Upper lobe of right lung (tissue), 1 donor: ENCODE data around the gene CFL1. TPM values are rescaled to one million over a fixed set of nuclear protein-coding genes. Genes with fewer than 3 reads are reported as not detected.

Experiments
- ATAC-seq: fragments of 200-7000 bp; cut with Tn5 transposase; one replicate; pipeline ENCODE4 v1.9.1; 2020; ENCODE audit warnings: mild to moderate bottlenecking, moderate library complexity
- DNase-seq: peaks from one replicate; pipeline ENCODE4 v3.0.0-alpha.2; 2020
- H3K27ac ChIP-seq: fragments of 200-600 bp; one replicate; pipeline ENCODE4 v1.8.0; 2022
- H3K27me3 ChIP-seq: fragments of 200-600 bp; one replicate; pipeline ENCODE4 v1.8.0; 2022; ENCODE audit warnings: mild to moderate bottlenecking
- H3K36me3 ChIP-seq: fragments of 200-600 bp; one replicate; pipeline ENCODE4 v1.8.0; 2022
- H3K4me1 ChIP-seq: fragments of 200-600 bp; one replicate; pipeline ENCODE4 v1.8.0; 2022
- H3K4me3 ChIP-seq: fragments of 200-600 bp; one replicate; pipeline ENCODE4 v1.8.0; 2022; ENCODE audit warnings: mild to moderate bottlenecking
- H3K9me3 ChIP-seq: fragments of 200-600 bp; one replicate; pipeline ENCODE4 v1.8.0; 2022
- intact Hi-C: fragments of 100-400 bp; cut with DNase I; formaldehyde crosslinking; loops from one replicate; pipeline ENCODE4 v1.11.0; 2022
- long read RNA-seq: library from polyadenylated mRNA; unstranded; transcript quantifications from one replicate; pipeline ENCODE4 v2.0.0, GENCODE V29; 2021
- total RNA-seq: library from RNA; stranded (reverse); fragmentation: NEBNext Ultra II Directional; extraction: Animal tissue kit (Norgen Biotek cat#: 25700); gene quantifications from one replicate; pipeline ENCODE4 v1.2.1, GENCODE V29; 2021
- TF ChIP-seq, protein P1 (sequence below): fragments of 200-600 bp; IDR thresholded peaks from one replicate; pipeline ENCODE4 v1.8.0; 2022; ENCODE audit warnings: antibody characterized with exemption
- donor health status: DM: no; HTN: yes; CAD: no; lungs with severe emphysema.

The CFL1 gene
- total RNA-seq = 608 TPM
- long read RNA-seq, transcript CFL1-209 (3 exons, 647 nt) = minor isoform, 14 of 715 reads
- long read RNA-seq, transcript CFL1-201 (4 exons, 1,234 nt) = major isoform, 672 of 715 reads
- long read RNA-seq, partial matches to known transcripts = 0 of 715 reads
- long read RNA-seq, other reads (novel, unspliced or antisense) = 21 of 715 reads

GRCh38 chr11:65857853-65858680 lies at the start of gene CFL1:
Gene CFL1 (minus strand): TSS chr11:65858180. CDS start chr11:65858099, 81 bp downstream.
- Histone ChIP-seq H3K27me3 (no peaks in the 10 kb centered on the region), H3K36me3 (peaks cover 47% of the 10 kb centered on the region), H3K27ac (peak within 1 kb of the TSS; percentile 97), H3K4me3 (peak within 1 kb of the TSS; percentile 98), H3K4me1 (peaks cover 31% of the 10 kb centered on the region), H3K9me3 (no peaks in the 10 kb centered on the region)
- TF ChIP-seq, protein P1, sequence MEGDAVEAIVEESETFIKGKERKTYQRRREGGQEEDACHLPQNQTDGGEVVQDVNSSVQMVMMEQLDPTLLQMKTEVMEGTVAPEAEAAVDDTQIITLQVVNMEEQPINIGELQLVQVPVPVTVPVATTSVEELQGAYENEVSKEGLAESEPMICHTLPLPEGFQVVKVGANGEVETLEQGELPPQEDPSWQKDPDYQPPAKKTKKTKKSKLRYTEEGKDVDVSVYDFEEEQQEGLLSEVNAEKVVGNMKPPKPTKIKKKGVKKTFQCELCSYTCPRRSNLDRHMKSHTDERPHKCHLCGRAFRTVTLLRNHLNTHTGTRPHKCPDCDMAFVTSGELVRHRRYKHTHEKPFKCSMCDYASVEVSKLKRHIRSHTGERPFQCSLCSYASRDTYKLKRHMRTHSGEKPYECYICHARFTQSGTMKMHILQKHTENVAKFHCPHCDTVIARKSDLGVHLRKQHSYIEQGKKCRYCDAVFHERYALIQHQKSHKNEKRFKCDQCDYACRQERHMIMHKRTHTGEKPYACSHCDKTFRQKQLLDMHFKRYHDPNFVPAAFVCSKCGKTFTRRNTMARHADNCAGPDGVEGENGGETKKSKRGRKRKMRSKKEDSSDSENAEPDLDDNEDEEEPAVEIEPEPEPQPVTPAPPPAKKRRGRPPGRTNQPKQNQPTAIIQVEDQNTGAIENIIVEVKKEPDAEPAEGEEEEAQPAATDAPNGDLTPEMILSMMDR = no peak
- ATAC-seq = peak; percentile 81
- peak; percentile 99 for DNase-seq
- intact Hi-C loops = no loop called here

DNA sequence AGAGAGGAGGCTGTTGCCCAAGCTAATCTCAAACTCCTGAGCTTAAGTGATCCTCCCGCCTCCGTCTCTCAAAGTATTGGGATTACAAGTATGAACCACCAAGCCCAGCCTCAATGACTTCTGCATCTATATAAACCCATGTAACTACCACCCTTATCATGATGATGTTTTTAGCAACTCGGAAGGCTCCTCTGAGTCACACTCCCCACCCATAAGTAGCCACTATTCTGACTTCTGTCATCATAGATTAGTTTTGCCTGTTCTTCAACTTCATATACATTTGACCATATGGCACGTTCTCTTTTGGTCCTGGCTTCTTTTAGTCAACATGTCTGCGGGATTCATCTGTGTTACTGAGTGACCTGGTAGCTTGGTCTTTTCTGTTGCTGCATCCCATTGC lies 48.6 kb upstream of the CFL1 start:
- no peak for DNase-seq
- Histone ChIP-seq H3K4me1 (peaks cover 6% of the 10 kb centered on the region), H3K36me3 (no peaks in the 10 kb centered on the region), H3K4me3 (no peak overlapping the region), H3K9me3 (no peaks in the 10 kb centered on the region), H3K27ac (no peak overlapping the region), H3K27me3 (no peaks in the 10 kb centered on the region)
- no peak for ATAC-seq
- TF ChIP-seq, protein P1 = no peak
- intact Hi-C loops = no loop called here

DNA sequence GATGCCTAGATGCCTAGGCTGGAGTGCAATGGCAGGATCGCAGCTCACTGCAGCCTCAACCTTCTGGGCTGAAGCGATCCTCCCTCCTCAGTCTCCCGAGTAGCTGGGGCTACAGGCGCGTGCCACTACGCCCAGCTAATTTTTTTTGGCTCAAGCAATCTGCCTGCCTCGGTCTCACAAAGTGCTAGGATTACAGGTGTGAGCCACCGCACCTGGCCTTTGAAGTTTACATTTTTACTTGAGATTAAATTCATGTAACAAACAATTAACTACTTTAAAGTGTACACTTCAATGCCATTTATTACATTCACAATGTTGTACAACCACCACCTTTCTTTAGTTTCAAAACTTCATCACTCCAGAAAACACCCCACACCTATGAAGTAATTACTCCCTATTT lies 45.7 kb upstream of the CFL1 start:
- ATAC-seq = no peak
- Histone ChIP-seq H3K9me3 (no peaks in the 10 kb centered on the region), H3K4me3 (no peak overlapping the region), H3K27me3 (no peaks in the 10 kb centered on the region), H3K27ac (no peak overlapping the region), H3K4me1 (peaks cover 13% of the 10 kb centered on the region), H3K36me3 (no peaks in the 10 kb centered on the region)
- no peak for DNase-seq
- intact Hi-C loops = no loop called here
- TF ChIP-seq, protein P1 = no peak

- H3K27me3 ChIP-seq = no peaks in the 10 kb centered on the region
- TF ChIP-seq, protein P1 = no peak
- no peaks in the 10 kb centered on the region for H3K9me3 ChIP-seq
- H3K27ac ChIP-seq = no peak overlapping the region
- peak; percentile 14 for ATAC-seq
- H3K36me3 ChIP-seq = no peaks in the 10 kb centered on the region
- H3K4me1 ChIP-seq = peaks cover 18% of the 10 kb centered on the region
- DNase-seq = no peak
- intact Hi-C loops = no loop called here
- no peak overlapping the region for H3K4me3 ChIP-seq
Measured at GRCh38 chr11:65903068-65903481, 45.1 kb upstream of the CFL1 start.

DNA sequence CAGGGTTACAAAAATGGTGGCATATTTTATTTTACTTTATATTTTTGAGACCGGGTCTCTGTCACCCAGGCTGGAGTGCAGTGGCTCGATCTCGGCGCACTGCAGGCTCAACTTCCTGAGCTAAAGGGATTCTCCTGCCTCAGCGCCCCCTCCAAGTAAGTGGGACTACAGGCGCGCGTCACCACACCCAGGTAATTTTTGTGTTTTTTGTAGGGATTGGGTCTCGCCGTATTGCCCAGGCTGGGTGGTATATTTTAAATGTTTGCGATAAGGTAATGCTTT lies 42.9 kb upstream of the CFL1 start:
- Histone ChIP-seq H3K9me3 (no peaks in the 10 kb centered on the region), H3K36me3 (no peaks in the 10 kb centered on the region), H3K4me3 (peak overlapping the region; percentile 65), H3K27ac (peak overlapping the region; percentile 42), H3K27me3 (no peaks in the 10 kb centered on the region), H3K4me1 (peaks cover 18% of the 10 kb centered on the region)
- DNase-seq (no peak), ATAC-seq (no peak)
- TF ChIP-seq, protein P1 = no peak
- intact Hi-C loops = no loop called here
